WERI-Rb-1 (cell line): Measurements from ENCODE around the gene RIMBP2.

ENCODE experiments used
- DNase-seq: peaks from one replicate; pipeline ENCODE4 v3.0.0-alpha.2; 2020
- H3K27ac ChIP-seq: fragments of 250-450 bp; sonication (Bioruptor Pico); 2 replicates; pipeline ENCODE4 v1.5.1; 2020; ENCODE audit warnings: mild to moderate bottlenecking, moderate library complexity
- H3K27me3 ChIP-seq: fragments of 250-450 bp; sonication (Bioruptor Pico); 2 replicates; pipeline ENCODE4 v1.5.1; 2021; ENCODE audit warnings: mild to moderate bottlenecking, low read depth, moderate library complexity; ENCODE audit not compliant: insufficient read depth, severe bottlenecking
- H3K36me3 ChIP-seq: fragments of 250-450 bp; sonication (Bioruptor Pico); 2 replicates; pipeline ENCODE4 v1.5.1; 2020; ENCODE audit warnings: mild to moderate bottlenecking, moderate library complexity
- H3K4me3 ChIP-seq: 2 replicates; pipeline ENCODE4 v1.5.1; 2011; ENCODE audit warnings: low read depth, mild to moderate bottlenecking, control low read depth, low read length
- H3K9me3 ChIP-seq: fragments of 250-450 bp; sonication (Bioruptor Pico); 2 replicates; pipeline ENCODE4 v1.5.1; 2021; ENCODE audit warnings: mild to moderate bottlenecking, moderate library complexity; ENCODE audit not compliant: severe bottlenecking
- CTCF ChIP-seq: IDR thresholded peaks from 2 replicates; pipeline ENCODE4 v1.5.1; 2011; ENCODE audit warnings: low read depth, mild to moderate bottlenecking, control low read depth, inconsistent platforms, low read length

The RIMBP2 gene

GRCh38 chr12:130703733-130704375 lies 12.2 kb downstream of the RIMBP2 start:
- peak overlapping the region; percentile 76 for H3K27ac ChIP-seq
- TF ChIP-seq CTCF, result no peak
- no peaks in the 10 kb centered on the region for H3K27me3 ChIP-seq
- peak; percentile 7 for DNase-seq
- H3K36me3 ChIP-seq, result no peaks in the 10 kb centered on the region; the same call in none of the 2 replicates
- peak overlapping the region; percentile 15 for H3K4me3 ChIP-seq
- no peaks in the 10 kb centered on the region for H3K9me3 ChIP-seq

DNA sequence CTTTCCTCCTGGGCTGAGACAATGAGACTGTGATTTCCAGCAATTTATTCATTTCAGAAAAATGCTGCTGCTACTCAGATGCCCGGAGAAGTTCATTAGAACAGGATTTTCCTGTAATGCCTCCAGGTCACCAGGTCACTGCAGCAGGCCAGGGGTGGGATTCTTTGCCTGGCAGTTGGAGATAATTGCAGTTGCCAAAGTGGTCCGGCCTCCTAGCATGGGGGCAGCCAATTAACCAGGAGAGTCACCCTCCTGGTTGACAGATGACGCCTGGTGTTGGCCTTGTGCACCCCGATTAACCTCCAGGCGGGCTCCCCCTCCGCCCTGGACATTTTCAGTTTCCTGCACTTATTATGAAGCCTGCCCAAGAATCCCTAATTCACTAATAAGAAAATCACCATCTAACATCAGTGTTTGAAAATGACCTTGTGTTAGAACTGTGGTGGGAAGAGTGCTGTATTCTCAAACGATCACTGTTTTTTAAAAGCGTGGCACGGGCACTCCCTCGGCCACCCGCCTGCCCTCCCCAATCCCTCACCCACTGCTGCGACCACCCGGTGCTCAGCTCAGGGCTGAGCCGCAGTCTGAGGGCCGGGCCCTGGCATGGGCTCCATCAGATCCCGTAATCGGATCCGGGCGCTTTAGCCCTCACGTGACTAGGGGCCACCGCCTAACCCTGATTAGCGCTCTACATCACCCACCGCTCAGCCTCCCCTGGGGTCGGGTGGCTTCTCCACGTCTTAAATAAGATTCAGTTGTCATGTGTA lies 12.9 kb downstream of the RIMBP2 start:
- Histone ChIP-seq H3K4me3 (peak overlapping the region; percentile 26), H3K27ac (peak overlapping the region; percentile 76), H3K9me3 (no peaks in the 10 kb centered on the region), H3K36me3 (no peaks in the 10 kb centered on the region; the same call in none of the 2 replicates), H3K27me3 (no peaks in the 10 kb centered on the region)
- peak; percentile 90 for DNase-seq
- TF ChIP-seq CTCF, result no peak

GRCh38 chr12:130701402-130701744 lies 14.7 kb downstream of the RIMBP2 start:
- H3K36me3 ChIP-seq, result no peaks in the 10 kb centered on the region; the same call in 1 of the 2 replicates
- no peak overlapping the region for H3K4me3 ChIP-seq
- H3K27ac ChIP-seq, result no peak overlapping the region
- peak; percentile 3 for DNase-seq
- H3K27me3 ChIP-seq, result no peaks in the 10 kb centered on the region
- H3K9me3 ChIP-seq, result no peaks in the 10 kb centered on the region
- no peak for TF ChIP-seq CTCF

DNA sequence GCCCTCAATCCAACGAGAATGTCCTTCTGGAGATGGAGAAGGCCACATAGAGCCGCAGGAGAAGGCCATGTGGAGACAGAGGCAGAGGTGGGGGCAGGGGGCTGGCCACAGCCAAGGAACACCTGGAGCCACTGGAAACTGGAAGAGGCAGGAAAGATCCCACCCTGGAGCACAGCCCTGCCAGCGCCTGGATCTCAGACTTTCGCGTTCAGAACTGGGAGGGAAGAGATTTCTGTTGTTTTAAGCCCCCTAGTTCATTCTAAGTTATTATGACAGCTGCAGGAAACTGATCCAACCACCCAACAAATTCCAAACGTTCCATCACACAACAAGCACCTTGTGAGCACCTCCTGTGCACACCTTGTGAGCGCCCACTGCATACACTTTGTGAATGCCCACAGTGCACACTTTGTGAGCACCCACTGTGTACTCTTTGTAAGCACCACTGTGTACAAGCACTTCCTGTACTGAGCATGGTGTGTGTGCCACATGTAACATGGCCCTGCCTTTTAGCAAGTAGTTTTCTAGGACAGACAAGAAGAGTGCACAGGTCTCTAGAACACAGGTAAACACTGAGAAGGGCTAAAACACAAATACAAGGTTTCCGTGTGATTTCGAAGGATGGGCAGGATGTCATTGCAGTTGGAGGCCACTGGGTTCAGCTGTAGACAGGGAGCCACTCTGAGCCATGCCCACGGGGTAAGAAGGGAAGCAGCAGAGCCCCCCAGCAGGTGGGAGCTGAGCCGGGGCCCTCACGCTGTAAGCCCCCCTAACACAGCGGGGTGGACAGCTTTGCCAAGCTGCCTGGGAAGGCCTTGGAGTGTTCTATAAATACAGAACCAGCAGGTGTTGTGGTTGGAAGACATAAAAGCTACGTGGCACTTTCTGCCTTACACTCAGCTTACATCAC lies 15.4 kb downstream of the RIMBP2 start:
- no peaks in the 10 kb centered on the region for H3K9me3 ChIP-seq
- H3K27me3 ChIP-seq, result no peaks in the 10 kb centered on the region
- no peak for TF ChIP-seq CTCF
- no peak overlapping the region for H3K4me3 ChIP-seq
- peak; percentile 9 for DNase-seq
- H3K36me3 ChIP-seq, result no peaks in the 10 kb centered on the region; the same call in 1 of the 2 replicates
- no peak overlapping the region for H3K27ac ChIP-seq

DNA sequence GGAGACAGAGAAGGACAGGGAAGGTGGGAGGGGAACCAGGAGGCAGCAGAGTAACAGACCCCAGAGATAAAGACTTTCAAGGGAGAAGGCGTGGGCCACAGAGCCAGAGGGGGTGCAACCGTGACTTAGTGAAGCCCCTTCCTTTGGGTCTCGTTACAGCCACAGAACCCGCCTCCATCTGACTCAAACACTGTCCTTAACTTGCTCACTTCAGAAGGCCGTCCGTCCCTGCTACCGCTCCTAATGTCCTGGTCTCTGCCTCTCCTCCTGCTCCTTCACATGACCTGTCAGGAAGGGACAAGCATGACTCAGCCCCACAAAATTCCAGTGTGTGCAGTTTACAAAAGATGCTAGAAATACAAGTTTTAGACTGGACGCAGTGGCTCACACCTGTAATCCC lies 18.0 kb downstream of the RIMBP2 start:
- no peak overlapping the region for H3K27ac ChIP-seq
- no peaks in the 10 kb centered on the region for H3K9me3 ChIP-seq
- no peak overlapping the region for H3K4me3 ChIP-seq
- no peak for TF ChIP-seq CTCF
- no peaks in the 10 kb centered on the region for H3K27me3 ChIP-seq
- no peaks in the 10 kb centered on the region; the same call in 1 of the 2 replicates for H3K36me3 ChIP-seq
- DNase-seq, result no peak
